Glomerular endothelial cell (primary cell): ENCODE measurements around the gene MPST. TPM values are rescaled to one million over a fixed set of nuclear protein-coding genes. Genes with fewer than 3 reads are reported as not detected.

ENCODE experiments used
- DNase-seq: peaks from one replicate; pipeline ENCODE4 v3.0.0-alpha.2; 2011; ENCODE audit warnings: low read depth, low spot score; ENCODE audit errors: extremely low read depth
- total RNA-seq: library from RNA; depleted of rRNA; stranded (reverse); fragments of >200 nt; gene quantifications from 2 replicates; pipeline ENCODE4 v1.2.3, GENCODE V29; 2015

MPST gene
- total RNA-seq, 1 donor from 2014 or later = 165 TPM

DNA sequence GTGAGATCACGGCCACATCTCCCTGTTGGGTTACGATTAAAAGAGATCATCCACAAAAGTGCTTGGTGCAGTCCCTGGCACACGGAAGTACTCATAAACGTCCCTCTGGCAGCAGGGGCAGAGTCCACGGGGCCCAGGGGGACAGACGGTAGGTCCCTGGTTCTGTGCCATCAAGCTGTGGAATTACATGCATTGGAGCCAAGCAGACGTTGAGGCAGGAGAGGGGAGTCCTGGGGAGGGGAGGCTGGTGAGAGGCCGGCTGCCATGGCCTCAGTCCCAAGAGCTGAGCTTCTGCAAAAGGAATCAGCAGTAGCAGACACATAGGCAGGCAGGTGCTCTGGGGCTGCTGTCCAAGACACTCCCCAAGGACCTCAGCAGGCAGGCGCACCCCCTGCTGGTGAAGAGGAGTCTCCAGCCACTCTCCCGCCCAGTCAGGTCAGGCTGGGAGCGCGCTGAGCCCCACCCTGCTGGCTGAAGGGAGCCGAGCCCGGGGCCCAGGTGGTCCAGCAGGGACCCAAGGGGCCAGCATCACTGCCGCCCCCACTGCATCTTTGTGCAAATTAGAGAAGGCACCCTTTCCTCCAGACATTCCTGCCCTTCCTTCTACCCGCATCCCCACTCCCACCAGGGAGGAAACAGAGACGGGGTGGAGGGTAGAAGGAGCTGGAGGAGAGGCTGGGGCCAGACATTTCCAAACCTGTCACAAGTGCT, 24.4 kb downstream of the MPST start:
- no peak for DNase-seq

DNA sequence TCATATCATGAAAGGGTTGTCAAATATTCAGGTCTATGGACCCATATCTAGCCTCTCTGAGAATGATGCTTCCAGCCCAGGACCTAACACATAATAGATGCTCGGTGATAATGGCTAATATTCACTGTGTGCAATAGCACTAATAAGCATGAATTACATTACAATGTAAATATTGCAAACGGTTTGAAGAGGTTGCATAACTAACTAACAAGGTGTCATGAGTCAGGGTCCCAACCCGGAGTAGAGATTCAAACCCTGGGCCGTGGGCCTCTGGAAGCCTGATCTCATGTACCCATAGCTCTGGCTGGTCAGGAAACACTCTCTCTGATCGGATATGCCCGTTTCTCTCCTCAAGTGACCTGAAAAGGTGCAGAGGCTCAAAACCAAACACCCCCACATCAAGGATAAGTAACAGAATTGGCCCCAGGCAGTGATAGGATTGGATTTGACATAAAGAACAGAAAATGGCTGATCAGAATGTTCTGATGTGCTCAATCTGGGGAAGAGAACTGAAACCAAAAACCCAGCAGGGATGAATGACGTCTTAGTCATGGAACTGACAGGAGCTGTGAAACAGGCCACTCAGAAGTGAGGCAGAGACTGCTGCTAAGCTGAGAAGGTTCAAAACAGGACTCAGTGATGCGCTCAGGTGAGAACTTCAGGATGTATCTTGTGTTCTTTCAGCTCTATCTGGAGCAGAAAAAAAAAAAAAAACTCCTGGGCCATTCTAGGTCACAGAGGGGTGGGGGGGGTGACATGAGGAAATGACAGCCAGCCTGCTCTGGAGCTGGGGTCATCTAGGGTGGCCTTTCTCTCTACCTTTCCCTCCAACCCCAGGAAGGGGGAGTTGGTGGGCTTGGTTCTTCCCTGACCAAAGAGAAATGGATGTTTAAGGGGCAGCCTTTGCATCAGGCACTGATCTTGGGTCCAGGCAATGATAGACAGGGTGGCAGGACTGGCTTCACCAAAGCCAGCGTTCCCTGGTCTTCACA, 25.4 kb downstream of the MPST start:
- DNase-seq = no peak

DNA sequence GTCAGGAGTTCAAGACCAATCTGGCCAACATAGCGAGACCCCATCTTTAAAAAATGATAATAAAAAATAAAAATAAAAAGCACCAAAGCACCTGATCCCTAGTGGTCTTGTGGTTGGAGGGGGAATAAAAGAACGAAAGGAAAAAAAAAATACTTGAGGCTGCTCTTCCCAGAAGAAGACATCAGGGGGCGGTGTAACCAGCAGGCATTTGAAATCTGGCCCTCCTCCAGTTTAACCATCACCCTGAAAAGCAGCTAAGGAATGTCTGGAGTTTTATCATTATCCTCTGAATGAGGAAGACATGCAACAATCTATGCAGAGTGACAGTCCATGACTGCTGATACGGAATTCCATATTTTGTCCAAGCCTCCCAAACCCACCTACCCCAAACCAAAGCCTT, 26.4 kb downstream of the MPST start:
- no peak for DNase-seq

DNA sequence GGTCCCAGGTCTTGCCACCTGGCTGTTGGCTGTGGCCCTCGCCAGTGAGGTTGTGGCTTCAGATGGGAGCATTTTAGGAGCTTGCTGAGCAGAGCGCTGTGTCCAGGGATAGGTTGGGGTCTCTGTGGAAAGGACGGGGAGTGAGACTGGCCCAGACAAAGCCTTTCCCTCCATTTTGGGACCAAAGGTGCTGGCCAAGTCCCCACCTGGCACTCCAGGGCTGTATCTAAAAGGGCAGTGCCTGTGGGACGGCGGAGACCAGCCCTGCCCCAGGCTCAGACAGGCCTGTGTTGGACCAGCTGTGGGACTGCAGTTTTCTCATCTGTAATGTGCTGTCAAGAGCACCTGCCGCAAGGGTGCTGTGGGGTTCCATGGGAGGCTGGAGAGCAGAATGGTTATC, 27.0 kb downstream of the MPST start:
- no peak for DNase-seq

DNA sequence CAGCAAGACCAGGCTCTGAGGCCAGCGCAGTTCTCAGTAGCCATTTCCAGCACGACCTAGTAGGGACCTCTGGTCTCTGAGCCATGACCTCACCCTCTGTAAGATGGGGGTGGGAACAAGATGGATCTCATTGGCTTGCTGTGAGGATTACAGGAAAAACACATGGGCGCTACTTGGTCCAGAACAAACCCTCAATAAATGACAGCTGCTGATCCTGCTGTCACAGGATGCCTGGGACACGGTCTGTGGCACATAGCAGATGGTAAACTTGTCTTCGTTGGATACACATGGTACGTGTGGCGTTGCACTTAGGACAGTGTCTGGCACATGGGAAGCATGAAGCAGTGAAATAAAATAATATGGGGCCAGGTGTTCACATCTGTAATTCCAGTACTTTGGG, 27.5 kb downstream of the MPST start:
- DNase-seq = no peak

DNA sequence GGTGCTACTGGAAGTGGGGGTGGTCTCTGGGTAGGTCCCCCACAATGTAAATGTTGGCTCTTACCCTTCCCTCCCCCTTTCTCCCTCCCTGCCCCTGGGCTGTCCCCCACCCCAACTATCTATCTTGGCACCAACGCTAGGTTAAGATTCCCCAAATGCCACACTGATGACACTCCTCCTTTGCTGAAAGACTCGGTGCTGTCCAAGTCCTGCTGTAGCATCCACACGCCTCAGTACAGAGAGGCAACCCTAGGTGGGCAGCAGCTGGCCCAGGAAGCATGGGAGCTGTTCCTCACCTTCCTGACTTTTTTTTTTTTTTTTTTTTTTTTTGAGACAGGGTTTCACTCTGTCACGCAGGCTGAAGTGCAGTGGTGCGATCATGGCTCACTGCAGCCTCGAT, 28.6 kb downstream of the MPST start:
- DNase-seq = no peak

DNA sequence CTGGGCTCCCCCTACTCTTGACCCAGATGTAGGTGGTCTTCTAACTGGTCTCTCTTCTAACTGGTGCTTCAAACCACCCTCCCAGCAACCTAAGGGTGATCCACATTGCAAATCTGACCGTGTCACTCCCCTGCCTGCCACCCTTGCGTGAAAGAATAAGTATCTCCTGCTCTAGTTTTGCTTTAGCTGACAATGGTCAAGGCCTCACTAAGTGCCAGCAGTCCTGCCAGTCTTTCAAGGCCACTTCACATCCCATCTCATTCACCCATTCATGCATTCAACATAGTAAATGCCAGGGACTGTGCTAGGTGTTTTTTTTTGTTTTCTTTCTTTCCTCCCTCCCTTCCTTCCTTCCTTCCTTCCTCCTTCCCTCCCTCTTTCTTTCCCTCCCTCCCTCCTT, 29.7 kb downstream of the MPST start:
- no peak for DNase-seq

DNA sequence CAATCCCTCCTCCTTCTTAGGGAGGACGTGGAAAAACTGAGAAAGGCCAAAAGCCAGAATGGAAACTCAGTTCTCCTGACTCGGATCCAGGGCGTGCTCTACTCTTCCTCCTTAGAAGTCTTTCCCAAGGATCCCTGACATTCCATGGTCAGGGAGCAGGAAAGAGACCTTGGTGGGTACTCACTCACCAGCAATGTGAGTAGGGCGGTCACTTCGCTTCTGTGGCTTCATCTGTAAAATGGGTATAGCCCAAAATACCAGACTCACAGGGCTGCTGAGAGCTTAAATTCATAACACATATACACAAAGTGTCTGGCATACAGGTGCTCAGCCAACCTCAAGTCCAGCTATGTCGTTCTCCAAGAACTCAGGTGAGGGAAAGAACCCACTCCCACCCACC, 31.4 kb downstream of the MPST start:
- DNase-seq = no peak

DNA sequence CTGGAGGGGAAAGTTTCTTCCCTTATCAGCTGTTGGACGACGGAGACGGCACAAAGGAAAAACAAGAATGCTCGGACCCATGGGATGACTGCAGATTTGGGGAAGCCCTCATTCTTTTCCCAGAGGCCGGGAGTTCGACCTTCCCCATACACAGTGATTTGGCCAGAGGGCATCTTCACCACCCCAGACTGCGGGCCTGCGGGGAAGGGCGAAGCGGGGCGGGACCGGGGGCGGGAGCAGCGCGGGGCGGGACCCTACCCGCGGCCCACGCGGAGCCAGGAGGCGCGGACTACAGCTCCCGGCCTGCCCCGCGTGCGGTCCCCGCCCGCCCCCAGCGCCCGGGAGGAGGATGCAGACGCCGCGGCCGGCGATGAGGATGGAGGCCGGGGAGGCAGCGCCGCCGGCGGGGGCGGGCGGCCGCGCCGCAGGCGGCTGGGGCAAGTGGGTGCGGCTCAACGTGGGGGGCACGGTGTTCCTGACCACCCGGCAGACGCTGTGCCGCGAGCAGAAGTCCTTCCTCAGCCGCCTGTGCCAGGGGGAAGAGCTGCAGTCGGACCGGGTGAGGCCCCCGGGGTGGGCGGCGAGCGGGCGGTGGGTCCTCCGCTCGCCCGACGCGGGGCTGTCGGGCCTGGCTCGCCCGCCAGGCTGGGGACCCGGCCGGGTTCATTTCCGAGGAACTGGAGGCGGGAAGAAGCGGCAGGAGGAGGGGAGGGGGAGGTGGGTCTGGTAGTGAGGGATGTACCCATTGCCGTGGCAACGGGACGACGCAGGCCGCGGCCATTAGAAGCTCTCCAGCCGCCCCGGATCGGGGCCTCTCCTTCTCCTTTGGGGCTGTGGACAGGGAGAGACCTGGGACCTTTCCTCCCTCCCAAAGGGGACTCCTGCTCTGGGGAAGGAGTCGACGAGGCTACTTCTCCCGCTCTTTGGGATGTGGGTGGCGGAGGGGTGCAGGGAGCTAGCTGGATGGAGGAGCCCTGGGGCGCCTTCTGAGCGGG, 32.1 kb downstream of the MPST start, which contains the start of gene KCTD17:
Gene KCTD17, plus strand, starts transcription at position 352 of the 995 bp plus-strand sequence. Its CDS starts 19 bp downstream, at position 371.
- no peak for DNase-seq

DNA sequence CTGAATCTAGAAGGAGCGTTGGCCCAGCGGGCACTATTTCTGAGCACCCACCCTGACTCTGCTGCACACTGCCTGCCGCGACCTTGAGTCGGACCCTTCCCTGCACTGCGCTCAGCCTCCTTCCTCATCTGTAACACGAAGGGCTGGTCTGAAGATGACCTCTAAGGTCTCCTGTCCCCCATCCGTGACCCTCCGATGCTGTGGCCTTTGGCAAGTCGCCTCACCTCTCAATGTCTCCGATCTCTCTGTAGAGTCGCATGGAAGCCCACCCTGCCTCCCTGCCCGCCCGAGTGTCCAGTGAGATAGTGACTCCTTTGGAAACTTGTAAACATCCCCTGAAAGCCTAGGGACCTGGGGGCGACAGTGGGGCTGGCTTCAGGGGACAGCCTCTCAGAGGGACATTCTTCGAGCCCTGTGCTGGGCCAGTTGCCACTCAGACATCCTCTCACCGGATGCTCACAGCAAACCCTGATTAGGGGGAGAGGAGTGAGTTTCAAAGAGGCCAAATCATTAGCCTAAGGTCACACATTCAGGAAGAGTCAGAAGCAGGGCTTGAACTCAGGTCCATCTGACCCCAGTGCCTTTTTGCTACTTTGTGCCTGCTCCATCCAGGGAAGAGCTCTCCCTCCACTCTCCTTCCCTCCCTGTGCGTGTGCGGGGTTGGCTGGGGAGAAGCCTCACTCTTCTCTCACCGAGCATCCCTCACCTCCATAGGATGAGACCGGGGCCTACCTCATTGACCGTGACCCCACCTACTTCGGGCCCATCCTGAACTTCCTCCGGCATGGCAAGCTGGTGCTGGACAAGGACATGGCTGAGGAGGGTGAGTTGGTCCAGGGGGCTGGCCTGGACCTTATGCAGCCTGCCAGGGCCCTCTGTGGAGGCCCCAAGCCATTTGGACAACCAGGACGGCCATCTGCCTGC, 33.1 kb downstream of the MPST start:
- DNase-seq = no peak

DNA sequence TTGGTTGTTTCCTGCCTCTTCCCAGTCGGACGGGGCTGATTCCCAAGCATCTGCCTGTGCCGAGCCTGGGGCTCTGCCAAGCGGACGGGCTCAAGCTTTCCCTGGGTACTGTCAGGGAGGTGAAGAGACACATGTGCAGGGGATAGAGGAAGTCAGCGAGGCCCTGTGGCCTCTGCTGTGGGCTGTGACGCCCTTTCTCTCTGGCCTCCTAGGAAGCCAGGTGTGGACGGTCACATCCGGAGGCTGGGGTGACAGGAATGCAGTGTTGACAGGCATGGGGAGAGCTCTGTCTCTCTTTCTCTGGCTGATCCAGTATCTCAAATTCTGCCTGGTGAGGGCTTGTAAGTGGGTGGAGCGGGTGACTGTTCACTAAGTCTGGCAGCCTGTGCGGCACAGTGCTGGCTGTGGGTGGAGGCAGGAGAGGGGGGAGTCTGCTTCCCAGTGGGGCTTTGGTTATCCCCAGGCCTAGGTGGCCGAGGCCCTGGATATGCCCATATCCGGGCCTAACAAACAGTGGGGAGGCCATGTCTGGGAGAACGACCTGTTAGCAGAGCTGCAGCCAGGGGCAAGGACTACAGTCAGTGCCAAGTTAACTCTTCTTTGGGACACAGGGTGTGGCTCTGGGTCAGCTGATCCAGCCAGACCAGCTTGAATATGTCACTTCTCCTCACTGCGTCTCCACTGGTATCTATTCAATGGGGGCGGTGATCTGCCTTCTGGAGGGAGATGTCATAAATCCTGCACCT, 33.9 kb downstream of the MPST start:
- no peak for DNase-seq

DNA sequence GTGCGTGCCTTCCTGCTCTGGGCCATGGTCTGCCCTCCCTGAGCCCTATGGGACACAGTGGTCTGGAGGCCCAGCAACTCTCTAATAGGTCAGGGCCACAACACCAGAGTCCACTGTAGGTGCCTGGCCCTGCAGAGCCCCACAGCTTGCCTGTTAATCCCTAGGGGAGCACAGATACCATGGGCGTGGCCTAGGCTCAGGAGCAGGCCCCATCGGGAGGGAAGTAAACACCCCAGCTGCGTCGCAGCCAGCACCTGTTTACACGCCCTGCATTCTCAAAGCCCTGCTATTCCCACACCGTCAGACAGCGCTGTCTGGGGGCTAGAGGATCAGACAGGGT, 34.5 kb downstream of the MPST start:
- DNase-seq = no peak

DNA sequence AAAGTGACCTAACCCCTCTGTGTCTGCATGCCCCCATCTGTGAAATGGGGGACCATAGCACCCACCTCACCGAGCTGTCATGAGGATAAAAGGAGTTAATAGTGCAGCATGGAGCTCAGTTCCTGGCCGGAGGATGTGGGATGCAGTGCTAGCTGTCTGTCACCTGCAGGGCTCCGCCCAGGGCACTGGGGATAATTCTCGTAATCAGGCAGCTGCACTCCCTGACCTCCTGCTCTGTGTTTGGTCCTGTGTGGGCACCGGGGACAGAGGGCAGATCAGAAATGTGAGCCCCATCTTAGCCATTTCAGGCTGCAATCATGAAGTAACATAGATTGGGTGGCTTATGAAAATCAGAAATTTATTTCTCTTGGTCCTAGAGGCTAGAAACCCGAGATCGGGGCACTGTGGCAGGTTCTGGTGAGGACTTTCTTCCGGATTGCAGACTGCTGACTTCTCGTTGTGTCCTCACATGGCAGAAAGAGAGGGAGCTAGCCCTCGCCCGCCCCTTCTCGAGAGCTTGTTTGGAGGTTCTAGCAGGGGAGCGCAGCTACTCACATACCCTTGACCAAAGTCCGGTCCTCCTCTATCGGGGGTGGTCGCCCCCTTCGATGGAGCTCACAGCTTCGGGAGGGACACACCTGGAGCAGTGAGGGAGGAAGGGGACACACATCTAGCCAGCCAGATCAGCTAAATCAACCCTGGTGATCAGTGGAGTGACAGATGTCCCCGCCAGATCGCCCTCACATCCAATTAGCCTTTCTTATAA, 35.2 kb downstream of the MPST start:
- no peak for DNase-seq

DNA sequence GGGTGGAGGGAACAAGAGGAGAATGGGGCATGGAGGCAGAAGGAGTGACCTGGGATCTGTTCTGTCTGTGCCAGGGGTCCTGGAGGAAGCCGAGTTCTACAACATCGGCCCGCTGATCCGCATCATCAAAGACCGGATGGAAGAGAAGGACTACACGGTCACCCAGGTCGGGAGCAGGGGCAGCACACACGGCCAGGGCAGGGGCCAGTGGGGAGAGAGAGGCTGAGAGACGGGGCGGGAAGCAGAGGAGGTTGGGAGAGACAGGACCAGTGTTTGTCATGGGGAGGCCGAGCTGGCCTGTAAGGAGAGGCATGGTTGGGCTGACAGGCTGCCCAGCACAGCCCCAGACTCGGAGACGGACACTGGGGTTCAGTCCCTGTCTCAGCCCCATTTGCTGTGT, 36.7 kb downstream of the MPST start:
- no peak for DNase-seq

DNA sequence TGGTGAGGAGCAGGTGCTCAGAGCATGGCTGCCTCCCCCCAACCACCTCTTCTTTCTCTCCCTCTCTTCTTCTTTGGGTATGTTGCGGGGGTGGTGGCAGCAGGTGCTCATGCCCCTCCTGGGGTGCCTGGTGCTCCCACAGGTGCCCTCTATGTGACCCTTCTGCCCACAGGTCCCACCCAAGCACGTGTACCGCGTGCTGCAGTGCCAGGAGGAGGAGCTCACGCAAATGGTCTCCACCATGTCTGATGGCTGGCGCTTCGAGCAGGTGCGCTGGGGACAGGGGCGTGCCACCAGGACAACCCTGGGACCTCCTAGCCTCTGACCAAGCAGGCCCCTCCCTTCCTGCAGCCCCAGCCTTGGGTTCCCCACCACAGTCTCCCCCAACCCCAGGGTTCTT, 37.7 kb downstream of the MPST start:
- DNase-seq = no peak

DNA sequence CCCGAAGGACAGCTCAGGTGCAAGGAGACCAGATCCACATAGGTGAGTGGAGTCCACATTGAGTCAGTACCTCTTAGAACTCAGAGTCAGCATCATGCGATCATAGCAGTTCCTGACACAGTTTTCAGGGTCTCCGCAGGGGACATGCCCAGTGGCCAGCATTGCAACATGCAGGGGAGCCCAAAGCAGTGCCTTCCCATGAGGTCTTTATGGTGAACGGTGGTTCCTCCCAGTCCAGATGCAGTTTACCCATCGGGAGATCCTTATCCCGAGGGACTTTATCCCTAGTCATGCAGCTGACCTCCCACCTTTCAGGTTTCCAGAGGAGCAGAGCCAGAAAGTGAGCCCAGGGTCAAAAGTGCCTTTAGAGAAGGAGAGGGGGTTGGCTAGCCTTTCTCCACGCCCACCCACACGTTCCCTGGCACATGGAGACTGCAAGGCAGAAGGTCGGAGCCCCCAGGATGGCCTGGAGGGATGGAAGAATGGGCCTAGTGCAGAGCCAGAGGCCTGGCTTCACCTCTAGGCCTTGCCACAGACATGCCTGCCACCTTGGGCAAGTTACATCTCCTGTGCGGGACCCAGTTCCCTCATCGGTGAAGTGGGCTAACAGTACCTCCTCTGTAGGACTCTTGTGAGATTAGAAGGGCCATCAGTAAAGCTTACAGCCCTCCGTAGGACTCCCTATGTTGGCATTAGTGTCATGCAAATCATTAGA, 38.4 kb downstream of the MPST start:
- no peak for DNase-seq

DNA sequence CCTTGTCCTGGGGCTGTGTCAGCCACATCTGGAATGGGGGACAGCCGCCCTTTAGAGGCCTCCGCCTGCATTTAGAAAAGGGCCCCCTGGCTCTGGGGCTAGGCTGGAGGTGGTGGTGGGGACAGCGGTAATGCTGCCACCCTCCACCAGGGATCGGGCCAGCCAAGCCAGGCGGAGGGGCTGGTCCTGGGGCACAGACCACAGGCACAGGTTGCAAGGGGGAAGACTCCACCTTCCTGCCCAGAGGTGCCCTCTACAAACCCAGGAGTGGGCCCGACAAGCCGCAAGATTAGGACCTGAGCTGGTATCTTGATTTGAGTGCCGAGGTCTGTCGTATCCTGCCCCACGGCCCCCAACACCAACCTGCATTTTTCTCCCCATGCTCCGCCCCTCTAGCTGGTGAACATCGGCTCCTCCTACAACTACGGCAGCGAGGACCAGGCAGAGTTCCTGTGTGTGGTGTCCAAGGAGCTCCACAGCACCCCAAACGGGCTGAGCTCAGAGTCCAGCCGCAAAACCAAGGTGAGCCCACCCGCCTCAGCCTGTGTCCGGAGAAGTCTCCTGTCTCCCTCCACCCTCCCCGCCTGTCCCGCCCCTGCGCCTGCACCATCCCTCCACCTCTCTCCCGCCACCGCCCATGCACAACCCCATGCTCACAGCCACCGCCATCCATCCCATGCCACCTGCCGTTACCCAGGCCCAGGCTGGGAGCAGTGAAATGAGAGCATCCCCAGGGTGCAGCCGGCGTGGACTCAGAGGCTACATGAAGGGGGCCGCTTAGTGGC, 39.6 kb downstream of the MPST start:
- no peak for DNase-seq
